T-helper 2 cell (primary cell): ENCODE data around the gene MGST2.
A peak's percentile ranks its signal among the peaks of the same experiment; 100 is the strongest.

Experiments used
- DNase-seq, 5 experiments: peaks; one replicate each; pipeline versions ENCODE4 v3.0.0 to v3.0.0-alpha.2; 2012 to 2022

The MGST2 gene

GRCh38 chr4:139672732-139673131 lies 7.1 kb downstream of the MGST2 start:
- no peak for DNase-seq

- no peak for DNase-seq
These were observed 9.4 kb downstream of the MGST2 start for GRCh38 chr4:139674875-139675550.

GRCh38 chr4:139675651-139676050 lies 10.0 kb downstream of the MGST2 start:
- no peak for DNase-seq

GRCh38 chr4:139676365-139676764 lies 10.7 kb downstream of the MGST2 start:
- no peak for DNase-seq

GRCh38 chr4:139676913-139677585 lies 11.4 kb downstream of the MGST2 start:
- no peak for DNase-seq

- DNase-seq: no peak
These were observed 16.7 kb downstream of the MGST2 start for GRCh38 chr4:139682309-139682708.

GRCh38 chr4:139682741-139683151 lies 17.1 kb downstream of the MGST2 start:
- DNase-seq: no peak

GRCh38 chr4:139684351-139684750 lies 18.7 kb downstream of the MGST2 start:
- DNase-seq: no peak

- peak in 1 of 5 experiments; percentile 53 for DNase-seq
These were observed 19.6 kb downstream of the MGST2 start for GRCh38 chr4:139685180-139685579.

- no peak for DNase-seq
These were observed 20.5 kb downstream of the MGST2 start for GRCh38 chr4:139686130-139686529.

GRCh38 chr4:139686988-139687387 lies 21.4 kb downstream of the MGST2 start:
- no peak for DNase-seq

GRCh38 chr4:139689093-139689722 lies 23.6 kb downstream of the MGST2 start:
- no peak for DNase-seq

- DNase-seq: no peak
These were observed 24.8 kb downstream of the MGST2 start for GRCh38 chr4:139690419-139690818.

- no peak for DNase-seq
These were observed 26.8 kb downstream of the MGST2 start for GRCh38 chr4:139692309-139693012.

- DNase-seq: no peak
These were observed 29.0 kb downstream of the MGST2 start for GRCh38 chr4:139694522-139695107.

GRCh38 chr4:139696491-139696890 lies 30.9 kb downstream of the MGST2 start:
- DNase-seq: no peak

- DNase-seq: peak in 1 of 5 experiments; percentile 16
These were observed 32.7 kb downstream of the MGST2 start for GRCh38 chr4:139698167-139698925.

- peak in 1 of 5 experiments; percentile 79 for DNase-seq
These were observed 34.9 kb downstream of the MGST2 start for GRCh38 chr4:139700568-139700967.

- DNase-seq: peak in 1 of 5 experiments; percentile 8
These were observed 39.4 kb downstream of the MGST2 start for GRCh38 chr4:139704915-139705485.

GRCh38 chr4:139709660-139710059 lies 44.0 kb downstream of the MGST2 start:
- no peak for DNase-seq

- DNase-seq: no peak
These were observed 44.5 kb downstream of the MGST2 start for GRCh38 chr4:139710073-139710472.

GRCh38 chr4:139711461-139711860 lies 45.8 kb downstream of the MGST2 start:
- no peak for DNase-seq
